NCI-H2196 treated with DMSO at 0.1 percent for 48 hours (cell line): Measurements from ENCODE around the gene ELMO1.

Source experiments
- DNase-seq: peaks from one replicate; lab custom pipeline; 2025; ENCODE audit not compliant: unreplicated experiment; lab: John Stamatoyannopoulos, UW

The ELMO1 gene

DNA sequence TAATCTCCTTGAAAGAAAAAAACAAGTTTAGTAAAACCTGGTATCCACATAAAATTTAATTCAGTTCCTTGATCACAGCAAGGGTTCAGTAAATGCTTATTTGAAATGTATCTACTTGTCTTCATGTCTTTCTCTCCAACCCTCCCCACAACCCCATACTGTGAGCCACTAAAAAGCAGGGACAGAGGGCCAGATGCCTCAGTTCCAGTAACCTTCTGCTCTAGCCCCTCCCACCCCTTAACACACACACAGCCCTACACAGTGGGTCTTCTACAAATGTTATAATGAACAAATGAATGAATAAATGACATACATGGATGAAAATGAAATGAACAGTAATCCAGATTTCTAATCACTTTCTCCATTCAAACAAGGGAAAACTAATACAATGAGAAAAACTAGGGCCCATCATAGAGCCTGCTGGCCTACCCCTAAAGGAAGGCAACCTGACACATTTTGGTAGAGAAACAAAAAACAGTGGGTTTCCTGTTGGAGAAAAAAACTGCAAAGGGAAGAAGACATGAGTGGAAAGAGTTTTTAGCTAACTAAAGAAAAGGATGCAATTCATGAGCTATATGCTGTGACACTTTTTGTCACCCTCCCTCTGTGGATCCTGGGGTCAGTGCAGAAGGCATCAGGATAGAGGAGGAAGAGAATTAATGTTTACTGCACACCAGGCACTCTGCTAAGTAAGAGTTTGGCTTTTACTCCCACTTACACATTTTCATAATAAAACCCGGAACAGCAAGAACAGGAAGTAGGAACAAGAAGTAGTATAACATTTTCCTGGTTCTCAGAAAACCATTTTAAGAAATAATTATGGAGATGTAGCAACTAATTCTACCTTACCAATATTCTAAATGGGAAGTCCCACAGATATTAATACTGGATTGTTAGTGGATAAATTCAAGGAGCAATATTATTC lies 38.1 kb downstream of the ELMO1 start:
- no peak for DNase-seq

DNA sequence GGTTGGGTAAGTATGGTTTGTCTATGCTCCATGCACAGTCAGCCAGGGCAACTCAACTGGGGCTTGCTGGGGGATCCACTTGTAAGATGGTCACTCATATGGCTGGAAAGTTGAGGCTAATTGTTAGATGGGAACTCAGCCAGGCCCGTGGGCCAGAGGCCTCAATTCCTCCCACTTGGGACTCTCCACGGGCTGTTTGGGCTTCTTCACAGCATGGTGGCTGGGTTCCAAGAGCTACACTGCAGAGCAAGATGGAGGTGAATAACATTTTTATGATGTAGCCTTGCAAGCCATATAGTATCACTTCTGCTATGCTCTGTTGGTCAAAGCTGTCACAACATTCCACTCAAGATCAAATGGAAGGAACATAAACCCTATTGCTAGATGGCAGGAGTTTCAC lies 39.2 kb downstream of the ELMO1 start:
- no peak for DNase-seq

DNA sequence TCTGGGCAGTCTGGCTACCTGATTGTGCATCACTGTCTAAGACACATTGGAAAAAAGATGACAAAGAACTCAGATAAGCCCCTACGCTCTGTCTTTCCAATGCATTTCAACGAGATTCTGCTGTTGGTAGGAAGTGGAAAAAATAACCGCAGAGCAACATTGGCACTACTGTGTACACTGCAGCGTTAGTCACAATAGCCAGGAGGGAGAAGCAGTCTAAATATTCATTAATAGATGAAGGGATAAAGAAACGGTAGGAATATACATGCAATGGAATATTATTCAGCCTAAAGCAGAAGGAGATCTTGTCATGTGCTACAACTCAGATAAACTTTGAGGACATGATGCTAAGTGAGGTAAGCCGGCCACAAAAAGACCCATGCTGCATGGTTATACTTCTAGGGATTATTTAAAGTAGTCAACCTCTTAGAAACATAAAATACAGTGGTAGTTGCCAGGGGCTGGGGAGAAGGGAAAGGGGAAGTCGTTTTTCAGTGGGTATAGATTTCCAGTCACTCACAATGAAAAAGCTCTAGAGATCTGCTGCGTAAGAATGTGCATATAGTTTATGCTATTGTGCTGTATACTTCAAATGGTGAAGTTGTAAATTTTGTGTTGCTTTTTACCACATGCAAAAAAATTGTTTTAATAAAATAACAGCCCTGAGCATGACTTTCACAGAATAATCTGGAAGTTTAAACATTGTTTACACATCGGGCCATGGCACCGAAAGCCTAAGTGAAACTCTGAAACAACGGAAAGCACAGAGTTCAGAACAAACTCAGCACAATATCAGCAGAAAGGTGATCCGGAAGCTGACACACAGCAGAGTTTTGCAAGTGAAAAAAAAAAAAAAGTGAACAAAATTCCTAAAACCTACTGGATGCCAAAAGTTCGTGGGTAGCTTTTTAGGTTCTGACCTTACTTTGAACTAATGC lies 40.1 kb downstream of the ELMO1 start:
- DNase-seq = no peak

DNA sequence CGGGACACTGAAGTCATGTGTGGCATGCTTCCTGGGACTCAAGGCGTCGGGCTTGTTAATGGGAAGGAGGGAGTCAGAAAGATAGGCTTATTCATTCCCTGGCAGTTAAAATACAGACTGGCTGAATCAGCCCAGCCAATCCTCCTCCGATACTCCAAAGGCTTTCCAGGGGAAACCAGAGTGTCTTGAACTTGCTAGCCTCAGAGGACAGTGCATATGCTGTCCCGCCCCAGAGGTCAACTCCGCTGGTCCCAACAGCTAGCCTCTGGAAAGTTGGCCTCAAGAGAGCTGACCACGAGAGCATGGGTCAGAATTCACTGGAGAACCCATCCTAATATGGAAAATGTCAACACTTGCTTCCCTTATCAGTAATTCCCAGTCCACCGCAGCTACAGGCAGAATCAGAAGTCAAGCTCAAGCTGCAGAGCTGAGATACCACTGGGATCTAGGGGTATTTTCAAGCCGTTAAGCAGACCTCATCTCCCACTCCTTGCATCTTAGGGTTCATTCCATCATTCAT lies 43.0 kb downstream of the ELMO1 start:
- DNase-seq = no peak

DNA sequence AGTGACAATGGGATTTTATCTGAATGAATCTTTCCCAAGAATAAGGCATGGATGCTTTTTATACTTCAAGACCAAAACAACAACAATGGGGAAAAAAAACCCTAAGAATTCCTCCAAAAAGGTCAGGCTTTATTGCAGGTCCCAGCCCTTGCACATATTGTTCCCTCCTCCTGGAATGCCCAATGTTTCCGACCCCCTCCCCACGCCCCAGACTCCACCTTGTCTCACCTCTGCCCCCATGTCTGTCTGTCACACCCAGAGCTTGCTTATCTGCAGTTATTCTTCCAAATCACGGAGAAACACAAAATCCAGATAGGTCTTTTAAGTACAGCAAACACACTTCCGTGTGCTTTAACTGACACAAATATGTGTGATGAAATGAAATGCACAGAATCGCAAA lies 43.5 kb downstream of the ELMO1 start:
- DNase-seq = no peak

DNA sequence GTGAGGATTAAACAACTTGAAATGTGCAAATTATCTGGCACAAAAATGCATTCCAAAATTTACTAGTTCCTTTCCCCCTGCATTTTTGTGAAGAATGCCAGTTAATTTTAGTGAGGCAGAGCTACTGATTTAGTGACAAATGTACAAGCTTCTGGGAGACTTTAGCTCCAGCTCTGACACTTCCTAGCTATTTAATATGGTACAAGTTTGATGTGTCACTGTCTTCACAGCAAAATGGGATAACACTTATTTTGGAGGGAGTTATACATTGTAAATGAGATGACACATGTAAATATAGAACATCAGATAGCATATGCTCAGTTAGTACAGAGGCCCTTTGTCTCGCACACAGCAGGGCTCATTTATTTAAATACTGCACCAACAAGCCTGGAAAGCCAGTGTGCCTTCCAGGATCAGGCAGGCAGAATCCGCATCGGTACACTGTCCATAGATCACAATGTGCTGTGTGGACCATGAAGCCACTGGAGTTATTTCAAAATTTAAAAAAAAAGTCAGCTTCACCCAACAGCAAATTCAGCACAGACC lies 48.7 kb downstream of the ELMO1 start:
- no peak for DNase-seq

DNA sequence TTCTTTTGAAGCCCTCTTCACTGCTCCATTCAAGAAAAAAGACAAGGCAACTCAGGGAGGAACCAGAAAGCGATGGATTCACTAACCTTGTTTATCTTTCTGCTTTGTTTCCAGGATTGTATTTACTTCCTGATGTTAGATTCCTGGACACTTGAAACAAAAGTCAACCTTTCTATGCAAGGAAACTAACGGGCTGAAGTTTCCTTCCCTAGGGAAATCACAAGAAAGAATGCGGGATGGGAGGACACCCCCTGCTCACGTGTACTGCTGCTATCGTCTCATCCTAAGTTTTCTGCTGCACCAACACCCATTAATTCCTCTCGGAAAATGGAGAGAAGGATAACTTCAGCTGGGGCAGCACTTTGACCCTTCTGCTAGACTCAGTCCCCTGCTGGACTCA lies 50.3 kb downstream of the ELMO1 start:
- DNase-seq = no peak

DNA sequence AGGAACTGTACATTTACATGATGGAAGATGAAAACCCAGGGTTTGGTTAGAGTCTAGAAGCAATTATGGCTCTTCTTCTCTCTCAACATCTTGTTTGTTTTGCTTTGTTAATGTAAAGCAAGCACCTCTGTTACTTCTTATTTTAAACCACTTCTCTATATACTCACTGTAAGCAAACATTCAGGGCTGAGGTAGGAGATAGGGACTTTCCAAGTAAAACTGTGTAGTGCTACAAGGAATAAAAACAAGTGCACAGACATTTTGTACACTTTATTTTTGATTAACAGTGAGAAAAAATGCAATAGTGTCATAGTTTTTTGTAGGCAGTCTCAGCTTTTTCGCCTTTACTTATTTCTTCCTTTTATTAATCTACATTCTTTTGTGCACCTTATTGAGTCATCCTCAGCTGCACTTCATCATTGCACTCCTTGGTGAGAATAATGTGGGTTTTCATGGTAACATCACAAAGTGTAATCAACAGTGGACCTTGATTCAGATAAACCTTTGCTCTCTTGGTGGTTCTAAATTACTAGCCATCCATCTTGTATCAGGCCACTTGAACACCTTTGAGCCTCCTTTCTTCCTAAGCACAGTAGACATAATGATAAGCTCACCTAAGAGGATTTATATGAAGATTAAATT lies 52.9 kb downstream of the ELMO1 start:
- DNase-seq = no peak

DNA sequence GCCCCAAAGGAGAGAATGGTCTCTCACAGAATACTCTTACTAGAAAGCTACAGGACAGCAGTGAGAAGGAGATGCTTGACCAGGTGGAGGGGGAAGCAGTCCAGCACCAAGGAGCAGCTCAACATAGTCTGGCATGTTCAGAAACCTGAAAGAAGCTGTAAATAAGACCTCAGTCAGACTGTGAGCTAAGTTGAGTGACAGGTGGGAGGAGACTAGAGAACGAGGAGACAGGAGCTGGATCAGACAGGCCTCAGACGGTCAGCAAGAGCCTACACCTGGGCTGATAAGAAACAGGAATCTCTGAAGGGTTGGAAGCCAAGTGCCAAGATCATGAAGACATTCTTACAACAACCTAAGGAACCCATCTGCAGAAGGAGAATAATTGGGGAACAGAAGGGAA lies 54.5 kb downstream of the ELMO1 start:
- no peak for DNase-seq

DNA sequence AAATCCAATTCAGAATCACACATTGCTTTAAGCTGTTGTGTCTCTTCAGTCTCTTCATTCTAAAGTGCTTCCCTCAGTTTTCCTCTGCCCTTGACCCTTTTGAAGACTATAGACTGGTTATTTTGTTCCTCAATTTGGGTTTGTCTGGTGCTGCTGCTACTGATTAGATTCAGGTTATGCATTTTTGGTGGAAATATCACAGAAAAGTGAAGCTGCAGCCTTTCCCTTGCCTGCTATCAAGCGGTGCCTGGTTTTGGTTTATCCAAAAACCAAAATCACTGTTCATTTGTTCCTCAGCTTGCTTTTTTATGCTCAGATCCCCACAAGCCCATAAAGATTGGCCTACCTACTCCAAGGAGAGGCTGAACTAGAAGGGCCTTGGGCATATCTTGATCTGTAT lies 55.2 kb downstream of the ELMO1 start:
- DNase-seq = no peak

DNA sequence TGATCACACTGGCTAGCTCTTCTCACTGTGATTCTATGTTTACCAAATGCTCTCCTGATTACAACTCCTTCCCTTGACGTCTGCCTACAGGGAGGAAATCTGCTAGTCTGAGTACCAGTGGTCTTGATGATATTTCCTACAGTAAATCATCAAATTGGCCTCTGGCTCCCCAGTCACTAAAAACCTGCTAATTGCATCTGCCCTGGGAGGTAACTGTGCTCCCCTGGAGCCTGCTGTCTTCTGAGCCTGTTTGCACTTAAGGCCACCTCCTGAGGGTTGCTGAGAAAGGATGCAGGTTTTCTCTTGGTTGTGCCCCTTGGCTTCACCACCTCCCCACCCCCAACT lies 56.0 kb downstream of the ELMO1 start:
- no peak for DNase-seq

DNA sequence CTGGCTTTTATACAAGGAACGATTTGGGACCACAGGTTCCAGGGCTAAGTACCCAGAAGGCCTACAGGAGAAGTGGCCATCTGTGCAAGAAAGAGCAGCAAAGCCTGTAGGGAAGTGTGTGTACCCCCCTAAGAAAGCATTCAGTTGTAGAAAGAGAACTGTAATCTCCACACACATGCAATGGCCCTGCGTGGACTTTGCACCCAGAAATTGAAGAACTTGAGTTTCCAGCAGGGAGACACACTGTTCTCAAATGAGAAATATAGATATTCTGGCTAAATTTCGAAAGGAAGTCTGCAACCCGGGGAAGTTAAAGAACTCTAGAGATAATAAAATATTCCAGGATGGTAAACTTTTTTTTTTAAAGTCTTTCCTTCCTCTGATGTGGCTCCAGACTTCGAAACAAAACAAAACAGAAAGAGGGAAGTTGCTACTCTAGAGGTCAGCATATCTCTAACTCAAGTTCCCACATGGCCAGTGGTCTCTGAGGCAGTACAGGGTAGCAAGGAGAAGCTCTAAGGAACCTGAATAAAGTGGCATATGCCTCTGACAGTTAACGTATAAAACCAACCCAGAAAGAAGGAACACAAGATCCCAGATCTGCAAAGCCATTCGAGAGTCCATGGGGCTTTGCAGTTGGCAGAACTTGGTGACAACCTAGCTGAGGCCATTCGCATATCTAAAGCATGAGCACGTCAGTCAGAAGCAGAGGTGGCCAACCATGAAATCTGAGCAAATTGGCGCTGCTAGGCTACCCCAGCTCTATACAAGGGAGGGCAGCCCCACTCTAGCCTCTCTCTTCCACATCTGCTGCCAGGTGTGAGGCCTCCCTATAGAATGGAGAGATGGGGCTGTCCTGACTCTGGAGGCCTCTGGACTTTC lies 56.6 kb downstream of the ELMO1 start:
- no peak for DNase-seq

DNA sequence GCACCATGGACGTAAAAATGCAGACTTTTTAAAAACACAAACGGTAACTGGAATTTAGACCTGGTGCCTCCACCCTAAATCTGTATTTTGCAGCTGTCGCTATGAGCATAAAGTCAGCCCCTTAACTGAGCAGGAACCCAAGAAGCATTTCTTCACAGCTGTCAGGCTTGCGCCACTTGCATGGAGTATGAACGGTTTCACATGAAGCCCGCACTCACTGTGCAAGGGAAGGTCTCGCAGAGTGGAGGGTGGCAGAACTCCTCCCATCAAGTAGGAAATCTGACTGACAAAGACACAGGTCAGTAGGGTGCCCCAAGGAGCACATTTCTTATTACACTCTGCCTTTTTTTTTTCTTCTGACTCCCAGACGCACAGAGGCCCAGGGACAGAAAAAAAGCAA lies 58.5 kb downstream of the ELMO1 start:
- no peak for DNase-seq

DNA sequence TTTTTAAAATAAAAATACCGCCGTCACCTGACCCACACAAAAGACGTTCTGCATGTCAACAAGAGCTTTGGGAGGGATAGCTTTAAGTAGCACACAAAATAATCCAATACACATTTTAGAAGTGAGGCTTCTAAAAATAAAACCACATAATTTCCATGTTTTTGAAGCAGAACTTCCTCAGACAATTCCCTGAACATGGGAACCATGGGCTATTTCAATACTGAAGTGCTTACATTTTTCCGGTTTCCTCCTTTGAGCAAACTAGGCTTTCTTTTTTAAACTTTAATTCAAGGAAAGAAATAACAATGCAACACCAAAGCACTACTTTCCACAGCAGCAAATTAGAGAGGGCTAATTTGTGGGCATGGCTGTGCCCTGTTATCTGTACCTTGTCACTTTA lies 59.9 kb downstream of the ELMO1 start:
- DNase-seq = no peak

DNA sequence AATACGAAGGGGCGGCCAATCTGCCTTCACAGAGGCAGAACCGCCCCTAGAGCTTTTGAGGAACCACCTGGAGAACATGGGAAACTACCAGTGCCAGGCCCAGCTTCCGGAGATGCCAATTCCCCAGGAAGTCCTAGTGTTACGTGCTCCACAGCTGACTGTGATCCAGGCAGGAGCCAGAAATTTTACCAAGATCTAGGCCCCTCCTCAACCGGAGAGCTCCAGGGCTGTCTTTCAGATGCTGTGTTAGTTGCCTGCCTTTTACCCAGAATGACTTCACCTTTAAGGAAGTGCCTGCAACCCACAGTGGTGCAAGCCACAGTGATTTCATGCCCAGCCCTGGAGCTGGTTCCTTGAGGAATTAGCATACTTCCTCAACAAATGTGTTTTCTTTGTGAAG lies 62.9 kb downstream of the ELMO1 start:
- DNase-seq = no peak

DNA sequence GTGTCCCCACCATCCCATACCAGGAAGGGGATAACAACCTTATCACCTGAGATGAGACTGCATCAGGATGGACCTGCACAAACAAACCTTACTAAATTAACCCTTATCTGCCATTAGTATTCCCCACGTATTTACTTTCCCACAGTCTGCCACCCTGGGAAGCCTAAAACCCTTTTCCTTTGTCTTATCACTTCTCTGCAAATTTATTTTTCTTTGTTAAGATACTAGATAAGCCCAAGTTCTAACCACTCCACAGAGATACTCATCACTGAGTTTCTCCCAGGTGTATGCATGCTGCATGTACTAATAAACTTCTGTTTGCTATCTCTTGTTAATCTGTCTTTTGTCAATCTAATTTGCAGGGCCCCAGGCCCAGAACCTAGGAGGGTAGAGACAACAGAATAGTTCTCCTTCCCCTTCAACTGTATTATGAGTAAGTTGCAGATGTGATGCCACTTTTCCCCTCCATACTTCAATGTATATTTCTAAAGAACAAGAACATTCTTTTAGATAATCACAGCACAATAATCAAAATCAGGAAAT lies 66.0 kb downstream of the ELMO1 start:
- no peak for DNase-seq

DNA sequence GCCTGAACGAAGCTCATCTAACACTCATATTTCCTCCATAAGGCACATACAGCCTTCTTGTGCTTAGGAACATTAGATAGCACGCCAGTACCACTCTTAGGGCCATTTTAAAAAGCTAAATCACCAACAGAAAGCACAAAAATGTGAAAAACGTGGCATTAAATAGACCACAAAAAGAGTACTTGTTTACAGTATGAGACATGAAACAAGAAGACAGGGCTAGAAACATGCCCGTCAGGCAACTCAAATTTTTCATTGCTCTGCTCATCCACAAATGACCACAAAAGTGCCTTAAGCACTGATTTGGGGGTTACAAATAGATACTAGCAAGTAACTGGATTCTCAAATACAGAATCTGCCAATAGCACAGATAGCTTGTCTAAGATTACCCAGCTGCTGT lies 67.8 kb downstream of the ELMO1 start:
- no peak for DNase-seq

DNA sequence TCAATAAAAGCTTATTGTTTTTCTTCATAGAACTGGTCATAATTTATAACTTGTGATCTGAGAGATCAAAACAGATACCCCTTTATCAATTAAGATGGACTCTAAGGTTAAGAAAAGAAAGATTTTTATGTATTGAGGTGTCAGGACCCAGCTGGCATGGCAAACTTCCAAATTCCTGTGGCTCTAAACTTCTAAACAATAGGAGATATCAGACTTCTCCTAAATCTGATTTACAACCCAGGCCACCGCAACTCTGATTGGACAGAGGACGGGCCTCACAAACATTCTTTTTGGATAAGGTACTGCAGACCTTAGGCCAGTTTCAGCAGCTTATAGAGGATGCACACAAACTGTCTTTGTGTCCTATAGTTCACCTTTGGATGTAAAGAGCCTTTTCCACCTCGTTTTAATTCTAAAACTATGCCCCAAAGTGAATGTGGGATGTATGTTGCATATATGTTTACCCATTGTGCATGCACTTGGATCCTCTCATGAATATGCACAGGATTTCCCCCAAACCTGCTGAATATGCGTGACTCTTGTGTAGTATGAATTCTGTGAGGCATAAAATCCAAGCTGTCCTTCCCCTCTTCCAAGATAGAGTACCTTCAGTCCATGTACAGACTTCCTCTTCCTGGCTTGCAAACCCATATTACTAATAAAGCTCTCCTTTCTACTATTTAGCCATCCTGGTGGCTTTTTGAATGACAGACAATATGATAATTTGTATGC lies 69.0 kb downstream of the ELMO1 start:
- no peak for DNase-seq

DNA sequence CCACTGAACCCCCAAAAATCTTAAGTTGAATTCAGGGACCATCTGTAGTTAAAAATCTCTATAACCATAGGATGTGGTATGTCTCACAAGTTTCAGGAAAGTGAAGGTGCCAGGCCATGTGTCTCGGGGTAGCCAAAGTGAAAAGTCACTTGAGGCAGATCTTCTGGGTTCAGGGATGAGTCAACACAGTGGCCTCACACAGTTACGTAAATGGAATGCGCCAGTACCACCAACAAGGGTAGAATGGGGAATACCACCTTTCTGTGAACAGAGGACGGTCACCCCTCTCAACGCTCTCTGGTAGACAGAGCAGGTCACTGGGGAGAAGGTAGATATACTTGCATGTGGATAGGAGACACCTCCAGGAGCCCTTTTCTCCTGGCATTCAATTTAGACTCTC lies 71.4 kb downstream of the ELMO1 start:
- no peak for DNase-seq
